Fibroblast of gingiva (primary cell): Measurements from ENCODE around the gene RAB39B.

Experiments
- DNase-seq: peaks from one replicate; pipeline ENCODE4 v3.0.0-alpha.2; 2011; ENCODE audit warnings: low read depth

RAB39B gene

DNA sequence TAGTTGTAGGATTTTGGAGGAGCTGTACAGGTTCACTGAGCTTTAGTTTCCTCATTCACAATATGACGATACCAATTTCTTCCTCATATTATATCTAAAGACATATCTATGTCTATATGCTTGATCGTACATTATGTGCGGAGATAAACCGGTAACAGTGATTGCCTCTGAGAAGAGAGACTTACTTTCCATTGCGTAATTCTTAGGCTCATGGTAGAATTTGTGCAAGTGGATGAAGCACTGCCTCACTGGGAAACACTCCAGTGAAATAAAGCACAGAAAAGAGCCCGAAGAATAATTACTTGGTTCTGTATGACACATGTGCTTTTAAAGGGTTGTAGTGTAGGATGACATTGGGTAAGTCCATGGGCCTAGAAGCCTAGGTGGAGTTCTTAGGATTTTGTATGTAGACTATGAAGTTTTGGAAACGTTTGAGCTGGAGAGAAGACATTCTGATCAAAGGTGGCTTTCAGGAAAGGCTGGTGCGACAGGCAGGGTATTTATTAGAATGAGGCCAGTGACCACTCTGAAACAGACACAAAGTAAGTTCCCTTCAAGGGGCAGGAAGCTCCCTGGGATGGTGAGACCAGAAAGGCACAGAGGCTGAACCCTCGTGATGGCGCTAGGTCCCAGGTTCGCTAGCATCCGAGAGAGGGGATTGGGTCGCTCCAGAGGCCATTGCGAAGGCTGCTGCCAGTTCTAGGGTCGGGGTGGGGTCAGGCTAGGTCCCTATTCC lies 48.7 kb downstream of the RAB39B start:
- no peak for DNase-seq

GRCh38 chrX:155213731-155214130 lies 50.6 kb downstream of the RAB39B start:
- no peak for DNase-seq

DNA sequence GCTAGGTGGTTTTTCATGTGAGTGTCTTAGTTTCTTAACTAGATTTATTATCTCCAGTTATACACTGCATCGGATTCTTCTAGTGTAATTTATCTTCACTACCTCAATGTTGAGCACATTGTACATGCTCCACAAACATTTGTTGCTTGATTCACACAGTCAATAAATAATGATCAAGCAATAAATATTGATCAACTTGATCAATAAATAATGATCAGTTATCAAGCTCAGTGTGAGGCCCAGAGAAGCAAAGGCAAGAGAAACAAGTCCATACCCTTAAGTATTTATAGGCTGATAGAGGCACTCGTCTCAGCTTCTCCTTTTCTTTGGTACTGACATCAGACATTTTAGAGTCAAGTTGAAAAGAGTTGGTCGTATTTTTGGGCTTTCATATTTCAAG lies 53.1 kb downstream of the RAB39B start:
- DNase-seq, result no peak
